GM23338 (cell line): ENCODE results near the gene DDX25. TPM values are rescaled to one million over a fixed set of nuclear protein-coding genes. Genes with fewer than 3 reads are reported as not detected.

ENCODE experiments used
- ATAC-seq: fragments of 200-7000 bp; cut with Tn5 transposase; 3 replicates; pipeline ENCODE4 v1.9.1; 2020
- DNase-seq: peaks from one replicate; pipeline ENCODE4 v3.0.0-alpha.2; 2015; ENCODE audit warnings: low spot score
- H2AFZ ChIP-seq: fragments of 200-600 bp; sonication (generic); 2 replicates; pipeline ENCODE4 v1.8.0; 2016; ENCODE audit warnings: antibody characterized with exemption, mild to moderate bottlenecking, moderate library complexity
- H3F3A ChIP-seq: fragments of 200-600 bp; sonication (generic); replicated peaks from 2 replicates; pipeline ENCODE4 v1.8.0; 2017; ENCODE audit warnings: antibody characterized with exemption, mixed run types, low read depth
- H3K27ac ChIP-seq: fragments of 200-600 bp; sonication (generic); 2 replicates; pipeline ENCODE4 v1.6.1; 2016; ENCODE audit warnings: low read depth
- H3K27me3 ChIP-seq: fragments of 200-600 bp; sonication (generic); 2 replicates; pipeline ENCODE4 v1.8.0; 2016; ENCODE audit warnings: mild to moderate bottlenecking, mixed run types, moderate library complexity; ENCODE audit not compliant: insufficient read depth
- H3K36me3 ChIP-seq: fragments of 200-600 bp; sonication (generic); 2 replicates; pipeline ENCODE4 v1.8.0; 2016; ENCODE audit warnings: mild to moderate bottlenecking; ENCODE audit not compliant: insufficient read depth
- H3K4me1 ChIP-seq: fragments of 200-600 bp; sonication (generic); 2 replicates; pipeline ENCODE4 v1.8.0; 2016; ENCODE audit warnings: mild to moderate bottlenecking, moderate library complexity; ENCODE audit not compliant: insufficient read depth
- H3K4me2 ChIP-seq: fragments of 200-600 bp; sonication (generic); 2 replicates; pipeline ENCODE4 v1.7.1; 2017; ENCODE audit warnings: mixed run types
- H3K4me3 ChIP-seq: fragments of 200-600 bp; sonication (generic); 2 replicates; pipeline ENCODE4 v1.6.1; 2016; ENCODE audit warnings: mixed run types
- H3K79me2 ChIP-seq: fragments of 200-600 bp; sonication (generic); replicated peaks from 2 replicates; pipeline ENCODE4 v1.8.0; 2017; ENCODE audit warnings: mild to moderate bottlenecking; ENCODE audit not compliant: insufficient read depth
- H3K9me2 ChIP-seq: fragments of 200-600 bp; sonication (generic); 2 replicates; pipeline ENCODE4 v1.8.0; 2017; ENCODE audit not compliant: insufficient read depth
- H4K20me1 ChIP-seq: fragments of 200-600 bp; sonication (generic); replicated peaks from 2 replicates; pipeline ENCODE4 v1.8.0; 2017; ENCODE audit warnings: mild to moderate bottlenecking; ENCODE audit not compliant: insufficient read depth
- H3K27ac Mint-ChIP-seq: 2 replicates; pipeline ENCODE4 v1.8.0; 2020; ENCODE audit warnings: inconsistent platforms, mild to moderate bottlenecking, moderate library complexity, mixed read lengths
- H3K27me3 Mint-ChIP-seq: 3 replicates; pipeline ENCODE4 v1.8.0; 2022; ENCODE audit warnings: low read depth, mild to moderate bottlenecking, moderate library complexity, mixed read lengths, inconsistent platforms; ENCODE audit not compliant: insufficient read depth, poor library complexity
- H3K36me3 Mint-ChIP-seq: 3 replicates; pipeline ENCODE4 v1.8.0; 2021; ENCODE audit warnings: low read depth, mild to moderate bottlenecking, inconsistent platforms, moderate library complexity, mixed read lengths
- H3K4me1 Mint-ChIP-seq: 3 replicates; pipeline ENCODE4 v1.8.0; 2020; ENCODE audit warnings: mild to moderate bottlenecking, inconsistent platforms, mixed read lengths
- H3K4me3 Mint-ChIP-seq: 3 replicates; pipeline ENCODE4 v1.8.0; 2021; ENCODE audit warnings: moderate library complexity, mild to moderate bottlenecking, inconsistent platforms, mixed read lengths
- H3K9me3 Mint-ChIP-seq: 3 replicates; pipeline ENCODE4 v1.8.0; 2020; ENCODE audit warnings: moderate library complexity, mild to moderate bottlenecking, inconsistent platforms, mixed read lengths
- EZH2 ChIP-seq: fragments of 200-600 bp; sonication (generic); IDR thresholded peaks from one replicate; pipeline ENCODE4 v1.8.0; 2017; ENCODE audit warnings: antibody characterized with exemption, mild to moderate bottlenecking, low read depth; ENCODE audit not compliant: unreplicated experiment
- EZH2phosphoT487 ChIP-seq: fragments of 200-600 bp; sonication (generic); IDR thresholded peaks from one replicate; pipeline ENCODE4 v1.8.1; 2018; ENCODE audit warnings: antibody characterized with exemption; ENCODE audit not compliant: unreplicated experiment
- JUNB ChIP-seq: IDR thresholded peaks from one replicate; pipeline ENCODE4 v1.6.1; 2016; ENCODE audit warnings: antibody characterized with exemption; ENCODE audit not compliant: unreplicated experiment
- NANOG ChIP-seq: IDR thresholded peaks from 2 replicates; pipeline ENCODE4 v1.6.1; 2016; ENCODE audit warnings: antibody characterized with exemption, borderline replicate concordance
- POLR2AphosphoS5 ChIP-seq: IDR thresholded peaks from 2 replicates; pipeline ENCODE4 v1.6.1; 2016; ENCODE audit warnings: antibody characterized with exemption, low read depth
- ZNF114 ChIP-seq: fragments of 250-450 bp; sonication (Bioruptor Pico); IDR thresholded peaks from 2 replicates; pipeline ENCODE4 v1.5.0; 2020; ENCODE audit warnings: mild to moderate bottlenecking, moderate library complexity
- ZNF331 ChIP-seq: fragments of 250-450 bp; sonication (Bioruptor Pico); IDR thresholded peaks from 2 replicates; pipeline ENCODE4 v1.5.0; 2020; ENCODE audit warnings: low read depth, mild to moderate bottlenecking, moderate library complexity
- polyA plus RNA-seq: library from polyadenylated mRNA; unstranded; fragments of >200 nt; fragmentation: Nextera tagmentation; extraction: Ambion mirVana; gene quantifications from 2 replicates; pipeline ENCODE4 v1.2.1, GENCODE V29; 2016
- total RNA-seq: library from RNA; depleted of rRNA; stranded (reverse); fragments of >200 nt; shearing (Covaris generic); gene quantifications from 2 replicates; pipeline ENCODE4 v1.2.3, GENCODE V29; 2014
- TF ChIP-seq, protein P1 (sequence below): fragments of 250-450 bp; sonication (Bioruptor Pico); IDR thresholded peaks from 2 replicates; pipeline ENCODE4 v1.5.0; 2020; ENCODE audit warnings: mild to moderate bottlenecking, moderate library complexity
- TF ChIP-seq, protein P2 (sequence below): IDR thresholded peaks from 2 replicates; pipeline ENCODE4 v1.6.1; 2016; ENCODE audit warnings: antibody characterized with exemption
- TF ChIP-seq, protein P3 (sequence below): IDR thresholded peaks from one replicate; pipeline ENCODE4 v1.6.1; 2018; ENCODE audit warnings: antibody characterized with exemption; ENCODE audit not compliant: unreplicated experiment
- TF ChIP-seq, protein P4 (sequence below), 2 experiments: fragments of 200-600 bp in 1 of 2; sonication (generic) in 1 of 2; conservative IDR thresholded peaks; 2 replicates each; pipeline versions ENCODE4 v1.5.1 to v1.6.1; 2016 to 2017; ENCODE audit warnings: antibody characterized with exemption in 2 of 2, low read depth in 2 of 2, mild to moderate bottlenecking in 2 of 2, moderate library complexity in 1 of 2

Gene DDX25
- total and polyA plus RNA-seq, 2 experiments from 2014 or later: 20.6 to 23.6 TPM

DNA sequence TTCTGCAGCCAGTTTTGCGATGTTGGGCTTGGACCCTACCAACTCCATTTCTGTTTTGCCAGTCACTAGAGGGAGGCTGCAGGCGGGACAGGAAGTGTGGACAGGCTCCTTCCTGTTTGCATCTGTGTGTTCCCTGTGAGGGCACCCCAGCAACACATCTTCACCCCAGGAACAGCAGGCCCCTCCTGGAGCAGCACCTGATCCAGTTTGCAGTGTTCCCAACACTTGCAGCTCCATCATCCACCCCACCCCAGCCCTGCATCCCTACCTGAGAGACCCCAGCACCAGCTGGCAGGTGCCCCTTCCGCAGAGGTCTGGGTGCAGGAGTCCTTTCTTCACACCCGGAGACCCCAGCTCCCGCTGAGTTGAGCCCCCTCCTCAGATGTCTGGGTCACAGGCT, 34.1 kb downstream of the DDX25 start (continued):
- TF ChIP-seq, protein P1, sequence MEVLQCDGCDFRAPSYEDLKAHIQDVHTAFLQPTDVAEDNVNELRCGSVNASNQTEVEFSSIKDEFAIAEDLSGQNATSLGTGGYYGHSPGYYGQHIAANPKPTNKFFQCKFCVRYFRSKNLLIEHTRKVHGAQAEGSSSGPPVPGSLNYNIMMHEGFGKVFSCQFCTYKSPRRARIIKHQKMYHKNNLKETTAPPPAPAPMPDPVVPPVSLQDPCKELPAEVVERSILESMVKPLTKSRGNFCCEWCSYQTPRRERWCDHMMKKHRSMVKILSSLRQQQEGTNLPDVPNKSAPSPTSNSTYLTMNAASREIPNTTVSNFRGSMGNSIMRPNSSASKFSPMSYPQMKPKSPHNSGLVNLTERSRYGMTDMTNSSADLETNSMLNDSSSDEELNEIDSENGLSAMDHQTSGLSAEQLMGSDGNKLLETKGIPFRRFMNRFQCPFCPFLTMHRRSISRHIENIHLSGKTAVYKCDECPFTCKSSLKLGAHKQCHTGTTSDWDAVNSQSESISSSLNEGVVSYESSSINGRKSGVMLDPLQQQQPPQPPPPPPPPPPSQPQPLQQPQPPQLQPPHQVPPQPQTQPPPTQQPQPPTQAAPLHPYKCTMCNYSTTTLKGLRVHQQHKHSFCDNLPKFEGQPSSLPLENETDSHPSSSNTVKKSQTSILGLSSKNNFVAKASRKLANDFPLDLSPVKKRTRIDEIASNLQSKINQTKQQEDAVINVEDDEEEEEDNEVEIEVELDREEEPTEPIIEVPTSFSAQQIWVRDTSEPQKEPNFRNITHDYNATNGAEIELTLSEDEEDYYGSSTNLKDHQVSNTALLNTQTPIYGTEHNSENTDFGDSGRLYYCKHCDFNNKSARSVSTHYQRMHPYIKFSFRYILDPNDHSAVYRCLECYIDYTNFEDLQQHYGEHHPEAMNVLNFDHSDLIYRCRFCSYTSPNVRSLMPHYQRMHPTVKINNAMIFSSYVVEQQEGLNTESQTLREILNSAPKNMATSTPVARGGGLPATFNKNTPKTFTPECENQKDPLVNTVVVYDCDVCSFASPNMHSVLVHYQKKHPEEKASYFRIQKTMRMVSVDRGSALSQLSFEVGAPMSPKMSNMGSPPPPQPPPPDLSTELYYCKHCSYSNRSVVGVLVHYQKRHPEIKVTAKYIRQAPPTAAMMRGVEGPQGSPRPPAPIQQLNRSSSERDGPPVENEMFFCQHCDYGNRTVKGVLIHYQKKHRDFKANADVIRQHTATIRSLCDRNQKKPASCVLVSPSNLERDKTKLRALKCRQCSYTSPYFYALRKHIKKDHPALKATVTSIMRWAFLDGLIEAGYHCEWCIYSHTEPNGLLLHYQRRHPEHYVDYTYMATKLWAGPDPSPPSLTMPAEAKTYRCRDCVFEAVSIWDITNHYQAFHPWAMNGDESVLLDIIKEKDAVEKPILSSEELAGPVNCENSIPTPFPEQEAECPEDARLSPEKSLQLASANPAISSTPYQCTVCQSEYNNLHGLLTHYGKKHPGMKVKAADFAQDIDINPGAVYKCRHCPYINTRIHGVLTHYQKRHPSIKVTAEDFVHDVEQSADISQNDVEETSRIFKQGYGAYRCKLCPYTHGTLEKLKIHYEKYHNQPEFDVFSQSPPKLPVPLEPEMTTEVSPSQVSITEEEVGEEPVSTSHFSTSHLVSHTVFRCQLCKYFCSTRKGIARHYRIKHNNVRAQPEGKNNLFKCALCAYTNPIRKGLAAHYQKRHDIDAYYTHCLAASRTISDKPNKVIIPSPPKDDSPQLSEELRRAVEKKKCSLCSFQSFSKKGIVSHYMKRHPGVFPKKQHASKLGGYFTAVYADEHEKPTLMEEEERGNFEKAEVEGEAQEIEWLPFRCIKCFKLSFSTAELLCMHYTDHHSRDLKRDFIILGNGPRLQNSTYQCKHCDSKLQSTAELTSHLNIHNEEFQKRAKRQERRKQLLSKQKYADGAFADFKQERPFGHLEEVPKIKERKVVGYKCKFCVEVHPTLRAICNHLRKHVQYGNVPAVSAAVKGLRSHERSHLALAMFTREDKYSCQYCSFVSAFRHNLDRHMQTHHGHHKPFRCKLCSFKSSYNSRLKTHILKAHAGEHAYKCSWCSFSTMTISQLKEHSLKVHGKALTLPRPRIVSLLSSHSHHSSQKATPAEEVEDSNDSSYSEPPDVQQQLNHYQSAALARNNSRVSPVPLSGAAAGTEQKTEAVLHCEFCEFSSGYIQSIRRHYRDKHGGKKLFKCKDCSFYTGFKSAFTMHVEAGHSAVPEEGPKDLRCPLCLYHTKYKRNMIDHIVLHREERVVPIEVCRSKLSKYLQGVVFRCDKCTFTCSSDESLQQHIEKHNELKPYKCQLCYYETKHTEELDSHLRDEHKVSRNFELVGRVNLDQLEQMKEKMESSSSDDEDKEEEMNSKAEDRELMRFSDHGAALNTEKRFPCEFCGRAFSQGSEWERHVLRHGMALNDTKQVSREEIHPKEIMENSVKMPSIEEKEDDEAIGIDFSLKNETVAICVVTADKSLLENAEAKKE (CRISPR knock-in tag): no peak
- TF ChIP-seq NANOG (no peak), POLR2AphosphoS5 (no peak), ZNF114 (CRISPR knock-in tag) (no peak)

DNA sequence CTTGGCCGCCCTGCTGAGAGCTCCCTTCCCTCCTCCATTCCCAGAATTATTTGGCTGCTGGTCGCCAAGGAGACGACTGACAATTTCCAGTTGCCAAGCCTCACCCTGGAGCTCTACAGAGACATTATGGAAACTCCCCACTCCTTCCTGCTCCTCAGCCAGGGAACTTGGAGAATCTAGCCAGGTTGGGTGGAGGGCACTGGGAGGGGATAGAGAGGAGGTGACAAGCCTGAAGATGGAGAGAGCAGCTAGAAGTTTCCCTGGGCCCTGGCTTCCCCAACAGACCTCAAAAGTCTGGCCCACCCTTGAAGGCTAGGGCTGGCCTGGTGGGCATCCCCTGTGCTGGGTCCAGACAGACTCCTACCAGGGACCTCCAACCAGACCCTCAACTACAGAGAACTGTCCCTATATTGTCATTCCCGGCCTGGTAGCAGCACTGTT, 34.8 kb downstream of the DDX25 start:
- peaks cover 22% of the 10 kb centered on the region for H3K4me1 Mint-ChIP-seq
- no peak overlapping the region for H3K27ac Mint-ChIP-seq
- Histone ChIP-seq H3K4me2 (no peak overlapping the region), H4K20me1 (no peaks in the 10 kb centered on the region), H3K9me2 (no peaks in the 10 kb centered on the region), H3K4me1 (peaks cover 13% of the 10 kb centered on the region), H3K27me3 (no peaks in the 10 kb centered on the region), H2AFZ (no peak overlapping the region), H3K4me3 (no peak overlapping the region), H3K36me3 (no peaks in the 10 kb centered on the region), H3K27ac (no peak overlapping the region), H3F3A (no peaks in the 10 kb centered on the region), H3K79me2 (no peaks in the 10 kb centered on the region)
- no peaks in the 10 kb centered on the region for H3K36me3 Mint-ChIP-seq
- DNase-seq: no peak
- ATAC-seq: no peak
- peaks cover 12% of the 10 kb centered on the region for H3K27me3 Mint-ChIP-seq
- no peaks in the 10 kb centered on the region; the same call in 2 of the 3 replicates for H3K9me3 Mint-ChIP-seq
- H3K4me3 Mint-ChIP-seq: no peak overlapping the region
- TF ChIP-seq ZNF331 (no peak), EZH2phosphoT487 (no peak), NANOG (no peak), JUNB (no peak), POLR2AphosphoS5 (no peak), EZH2 (no peak)
- TF ChIP-seq, protein P2, sequence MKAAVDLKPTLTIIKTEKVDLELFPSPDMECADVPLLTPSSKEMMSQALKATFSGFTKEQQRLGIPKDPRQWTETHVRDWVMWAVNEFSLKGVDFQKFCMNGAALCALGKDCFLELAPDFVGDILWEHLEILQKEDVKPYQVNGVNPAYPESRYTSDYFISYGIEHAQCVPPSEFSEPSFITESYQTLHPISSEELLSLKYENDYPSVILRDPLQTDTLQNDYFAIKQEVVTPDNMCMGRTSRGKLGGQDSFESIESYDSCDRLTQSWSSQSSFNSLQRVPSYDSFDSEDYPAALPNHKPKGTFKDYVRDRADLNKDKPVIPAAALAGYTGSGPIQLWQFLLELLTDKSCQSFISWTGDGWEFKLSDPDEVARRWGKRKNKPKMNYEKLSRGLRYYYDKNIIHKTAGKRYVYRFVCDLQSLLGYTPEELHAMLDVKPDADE: no peak
- TF ChIP-seq, protein P3, sequence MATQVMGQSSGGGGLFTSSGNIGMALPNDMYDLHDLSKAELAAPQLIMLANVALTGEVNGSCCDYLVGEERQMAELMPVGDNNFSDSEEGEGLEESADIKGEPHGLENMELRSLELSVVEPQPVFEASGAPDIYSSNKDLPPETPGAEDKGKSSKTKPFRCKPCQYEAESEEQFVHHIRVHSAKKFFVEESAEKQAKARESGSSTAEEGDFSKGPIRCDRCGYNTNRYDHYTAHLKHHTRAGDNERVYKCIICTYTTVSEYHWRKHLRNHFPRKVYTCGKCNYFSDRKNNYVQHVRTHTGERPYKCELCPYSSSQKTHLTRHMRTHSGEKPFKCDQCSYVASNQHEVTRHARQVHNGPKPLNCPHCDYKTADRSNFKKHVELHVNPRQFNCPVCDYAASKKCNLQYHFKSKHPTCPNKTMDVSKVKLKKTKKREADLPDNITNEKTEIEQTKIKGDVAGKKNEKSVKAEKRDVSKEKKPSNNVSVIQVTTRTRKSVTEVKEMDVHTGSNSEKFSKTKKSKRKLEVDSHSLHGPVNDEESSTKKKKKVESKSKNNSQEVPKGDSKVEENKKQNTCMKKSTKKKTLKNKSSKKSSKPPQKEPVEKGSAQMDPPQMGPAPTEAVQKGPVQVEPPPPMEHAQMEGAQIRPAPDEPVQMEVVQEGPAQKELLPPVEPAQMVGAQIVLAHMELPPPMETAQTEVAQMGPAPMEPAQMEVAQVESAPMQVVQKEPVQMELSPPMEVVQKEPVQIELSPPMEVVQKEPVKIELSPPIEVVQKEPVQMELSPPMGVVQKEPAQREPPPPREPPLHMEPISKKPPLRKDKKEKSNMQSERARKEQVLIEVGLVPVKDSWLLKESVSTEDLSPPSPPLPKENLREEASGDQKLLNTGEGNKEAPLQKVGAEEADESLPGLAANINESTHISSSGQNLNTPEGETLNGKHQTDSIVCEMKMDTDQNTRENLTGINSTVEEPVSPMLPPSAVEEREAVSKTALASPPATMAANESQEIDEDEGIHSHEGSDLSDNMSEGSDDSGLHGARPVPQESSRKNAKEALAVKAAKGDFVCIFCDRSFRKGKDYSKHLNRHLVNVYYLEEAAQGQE: no peak
- TF ChIP-seq, protein P4, sequence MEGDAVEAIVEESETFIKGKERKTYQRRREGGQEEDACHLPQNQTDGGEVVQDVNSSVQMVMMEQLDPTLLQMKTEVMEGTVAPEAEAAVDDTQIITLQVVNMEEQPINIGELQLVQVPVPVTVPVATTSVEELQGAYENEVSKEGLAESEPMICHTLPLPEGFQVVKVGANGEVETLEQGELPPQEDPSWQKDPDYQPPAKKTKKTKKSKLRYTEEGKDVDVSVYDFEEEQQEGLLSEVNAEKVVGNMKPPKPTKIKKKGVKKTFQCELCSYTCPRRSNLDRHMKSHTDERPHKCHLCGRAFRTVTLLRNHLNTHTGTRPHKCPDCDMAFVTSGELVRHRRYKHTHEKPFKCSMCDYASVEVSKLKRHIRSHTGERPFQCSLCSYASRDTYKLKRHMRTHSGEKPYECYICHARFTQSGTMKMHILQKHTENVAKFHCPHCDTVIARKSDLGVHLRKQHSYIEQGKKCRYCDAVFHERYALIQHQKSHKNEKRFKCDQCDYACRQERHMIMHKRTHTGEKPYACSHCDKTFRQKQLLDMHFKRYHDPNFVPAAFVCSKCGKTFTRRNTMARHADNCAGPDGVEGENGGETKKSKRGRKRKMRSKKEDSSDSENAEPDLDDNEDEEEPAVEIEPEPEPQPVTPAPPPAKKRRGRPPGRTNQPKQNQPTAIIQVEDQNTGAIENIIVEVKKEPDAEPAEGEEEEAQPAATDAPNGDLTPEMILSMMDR (conservative IDR thresholded peaks at IDR 0.05; ENCODE audit: low read depth in 2 of 2): no peak
